Measurements from ENCODE around the gene AQP7.
"Not testable (repeated sequence)": the region's sequence is repeated elsewhere in the genome, so short reads cannot be mapped to it uniquely, and the experiment has no call there.

GRCh38 chr9:33399047-33399446, 3.3 kb downstream of the AQP7 start:
- not testable (repeated sequence) for TF ChIP-seq CTCF (conservative IDR thresholded peaks at IDR 0.05; ENCODE audit: low read depth, low read length); EZH2 (IDR thresholded peaks at IDR 0.05; ENCODE audit: low read length, unreplicated experiment); EZH2phosphoT487 (IDR thresholded peaks at IDR 0.05; ENCODE audit: borderline replicate concordance, low read length)
